ENCODE measurements around the gene FCER2.

The FCER2 gene

GRCh38 chr19:7744871-7745650 is 43.1 kb upstream of the FCER2 start:
- no peak overlapping the region for H3K4me3 ChIP-seq (ENCODE audit: low read depth, low read length)
- DNase-seq (ENCODE audit: low read depth), result peak; percentile 19
- no peak for TF ChIP-seq CTCF (IDR thresholded peaks at IDR 0.05; ENCODE audit: insufficient read depth, low read depth, low read length, missing control alignments)

- H3K4me3 ChIP-seq (ENCODE audit: low read depth, low read length), result peak overlapping the region; percentile 17
- DNase-seq (ENCODE audit: low read depth), result peak; percentile 45
- TF ChIP-seq CTCF (IDR thresholded peaks at IDR 0.05; ENCODE audit: insufficient read depth, low read depth, low read length, missing control alignments), result no peak
These were observed 42.4 kb upstream of the FCER2 start for GRCh38 chr19:7744199-7744786.

GRCh38 chr19:7743425-7743841 is 41.5 kb upstream of the FCER2 start:
- DNase-seq (ENCODE audit: low read depth), result peak; percentile 88
- H3K4me3 ChIP-seq (ENCODE audit: low read depth, low read length), result no peak overlapping the region
- no peak for TF ChIP-seq CTCF (IDR thresholded peaks at IDR 0.05; ENCODE audit: insufficient read depth, low read depth, low read length, missing control alignments)

GRCh38 chr19:7742991-7743390 is 41.1 kb upstream of the FCER2 start:
- H3K4me3 ChIP-seq (ENCODE audit: low read depth, low read length), result no peak overlapping the region
- DNase-seq (ENCODE audit: low read depth), result no peak
- TF ChIP-seq CTCF (IDR thresholded peaks at IDR 0.05; ENCODE audit: insufficient read depth, low read depth, low read length, missing control alignments), result no peak

- TF ChIP-seq CTCF (IDR thresholded peaks at IDR 0.05; ENCODE audit: insufficient read depth, low read depth, low read length, missing control alignments), result no peak
- peak; percentile 35 for DNase-seq (ENCODE audit: low read depth)
- H3K4me3 ChIP-seq (ENCODE audit: low read depth, low read length), result no peak overlapping the region
These were observed 40.6 kb upstream of the FCER2 start for GRCh38 chr19:7742575-7742974.

- no peak overlapping the region for H3K4me3 ChIP-seq (ENCODE audit: low read depth, low read length)
- DNase-seq (ENCODE audit: low read depth), result no peak
- TF ChIP-seq CTCF (IDR thresholded peaks at IDR 0.05; ENCODE audit: insufficient read depth, low read depth, low read length, missing control alignments), result no peak
These were observed 38.7 kb upstream of the FCER2 start for GRCh38 chr19:7740682-7741054.

Data from GM12865 (cell line).